K562 (cell line): ENCODE data around the gene GCDH. TPM values are rescaled to one million over a fixed set of nuclear protein-coding genes. Genes with fewer than 3 reads are reported as not detected.
A peak's percentile ranks its signal among the peaks of the same experiment; 100 is the strongest.

Source experiments
- ATF7 ChIP-seq: fragments of 450-650 bp; IDR thresholded peaks from 2 replicates; pipeline ENCODE4 v1.7.1; 2014; ENCODE audit warnings: mild to moderate bottlenecking, moderate library complexity
- CSDE1 ChIP-seq, 2 experiments: fragments of 450-650 bp; IDR thresholded peaks; 2 replicates each; pipeline ENCODE4 v1.6.1; 2016; ENCODE audit warnings: mild to moderate bottlenecking in 1 of 2
- FOXK1 ChIP-seq: sonication (generic); formaldehyde crosslinking; IDR thresholded peaks from 2 replicates; pipeline ENCODE4 v1.8.0; 2022; ENCODE audit warnings: missing genetic modification reagents, mild to moderate bottlenecking, borderline replicate concordance
- KHSRP ChIP-seq: fragments of 450-650 bp; IDR thresholded peaks from 2 replicates; pipeline ENCODE4 v1.6.1; 2017
- KLF10 ChIP-seq: fragments of 250-450 bp; sonication (Bioruptor Pico); IDR thresholded peaks from 2 replicates; pipeline ENCODE4 v1.6.1; 2021; ENCODE audit warnings: matching md5 sums
- LEF1 ChIP-seq: fragments of 450-650 bp; IDR thresholded peaks from 2 replicates; pipeline ENCODE4 v1.6.1; 2016; ENCODE audit warnings: mild to moderate bottlenecking
- MED1 ChIP-seq: sonication (generic); formaldehyde crosslinking; IDR thresholded peaks from 2 replicates; pipeline ENCODE4 v1.8.1; 2023; ENCODE audit warnings: missing genetic modification reagents, borderline replicate concordance
- NR4A1 ChIP-seq, 2 experiments: fragments of 250-450 bp in 1 of 2; fragments of 450-650 bp in 1 of 2; sonication (Bioruptor Pico) in 1 of 2; IDR thresholded peaks; 2 replicates each; pipeline versions ENCODE4 v1.4.0 to v1.6.1; 2016 to 2020; ENCODE audit warnings: mild to moderate bottlenecking in 2 of 2, missing compliant biosample characterization in 1 of 2, missing genetic modification characterization in 1 of 2, moderate library complexity in 1 of 2
- PML ChIP-seq: IDR thresholded peaks from 2 replicates; pipeline ENCODE4 v1.6.1; 2012; ENCODE audit warnings: low read length, inconsistent platforms
- RFX7 ChIP-seq: fragments of 250-450 bp; sonication (Bioruptor Pico); IDR thresholded peaks from 2 replicates; pipeline ENCODE4 v1.5.1; 2021; ENCODE audit warnings: mild to moderate bottlenecking
- SMARCA5 ChIP-seq: fragments of 450-650 bp; IDR thresholded peaks from 2 replicates; pipeline ENCODE4 v1.6.1; 2016
- SMC3 ChIP-seq: conservative IDR thresholded peaks from 2 replicates; pipeline ENCODE4 v1.6.1; 2011; ENCODE audit warnings: low read depth, low read length, improper control_type of control experiment; ENCODE audit not compliant: insufficient read depth
- SNRNP70 ChIP-seq: fragments of 200-400 bp; formaldehyde crosslinking; optimal IDR thresholded peaks from 2 replicates; pipeline ENCODE3; 2017; ENCODE audit warnings: low read depth, low read length
- TAL1 ChIP-seq: fragments of 450-650 bp; IDR thresholded peaks from 2 replicates; pipeline ENCODE4 v1.6.1; 2016; ENCODE audit warnings: mild to moderate bottlenecking
- ZNF146 ChIP-seq: IDR thresholded peaks from one replicate; pipeline ENCODE4 v1.6.1; 2018; ENCODE audit warnings: missing compliant biosample characterization; ENCODE audit not compliant: unreplicated experiment
- ZNF282 ChIP-seq: sonication (generic); formaldehyde crosslinking; IDR thresholded peaks from 2 replicates; pipeline ENCODE4 v1.8.1; 2023; ENCODE audit warnings: missing genetic modification reagents
- polyA plus RNA-seq, 8 experiments: library from polyadenylated mRNA; depleted of rRNA in 4 of 8; stranded (reverse) in 5 of 8; unstranded in 3 of 8; fragments of >200 nt; fragmentation: Nextera tagmentation in 2 of 8; fragmentation: Illumina TruSeq in 1 of 8; extraction: Ambion mirVana in 2 of 8; extraction: Trizol in 1 of 8; gene quantifications; 2 replicates each; pipeline versions ENCODE4 v1.2.1 to v1.2.3, GENCODE V29; 2011 to 2014; ENCODE audit warnings: inconsistent platforms in 1 of 8, missing spikeins in 1 of 8
- total RNA-seq, 7 experiments: library from RNA; depleted of rRNA in 6 of 7; stranded (reverse); fragments of >200 nt in 6 of 7; fragmentation: Illumina TruSeq in 2 of 7; extraction: Trizol in 2 of 7; gene quantifications; 2 replicates each; pipeline versions ENCODE4 v1.2.1 to v1.2.3, GENCODE V29; 2011 to 2021; ENCODE audit warnings: low replicate concordance in 1 of 7
- TF ChIP-seq, protein P1 (sequence below): fragments of 250-450 bp; sonication (Bioruptor Pico); IDR thresholded peaks from 2 replicates; pipeline ENCODE4 v1.5.0; 2022; ENCODE audit warnings: mild to moderate bottlenecking
- TF ChIP-seq, protein P2 (sequence below): IDR thresholded peaks from 3 replicates; pipeline ENCODE4 v1.6.1; 2011; ENCODE audit warnings: borderline replicate concordance, mild to moderate bottlenecking, moderate library complexity; ENCODE audit not compliant: insufficient read length; ENCODE audit errors: extremely low read depth
- TF ChIP-seq, protein P3 (sequence below): fragments of 200-800 bp; sonication (Bioruptor generic); IDR thresholded peaks from 2 replicates; pipeline ENCODE4 v1.6.1; 2016; ENCODE audit warnings: missing genetic modification characterization, missing compliant biosample characterization

The GCDH gene
- total and polyA plus RNA-seq, 9 of the 15 experiments (the other 6 are each of a cell fraction or from before 2014, with no cell fraction given), result 2.9 to 50.8 (median 19.1) TPM

GRCh38 chr19:12937927-12938778 is 47.2 kb downstream of the GCDH start, which contains the start of gene CALR (continued):
- TF ChIP-seq, protein P1, sequence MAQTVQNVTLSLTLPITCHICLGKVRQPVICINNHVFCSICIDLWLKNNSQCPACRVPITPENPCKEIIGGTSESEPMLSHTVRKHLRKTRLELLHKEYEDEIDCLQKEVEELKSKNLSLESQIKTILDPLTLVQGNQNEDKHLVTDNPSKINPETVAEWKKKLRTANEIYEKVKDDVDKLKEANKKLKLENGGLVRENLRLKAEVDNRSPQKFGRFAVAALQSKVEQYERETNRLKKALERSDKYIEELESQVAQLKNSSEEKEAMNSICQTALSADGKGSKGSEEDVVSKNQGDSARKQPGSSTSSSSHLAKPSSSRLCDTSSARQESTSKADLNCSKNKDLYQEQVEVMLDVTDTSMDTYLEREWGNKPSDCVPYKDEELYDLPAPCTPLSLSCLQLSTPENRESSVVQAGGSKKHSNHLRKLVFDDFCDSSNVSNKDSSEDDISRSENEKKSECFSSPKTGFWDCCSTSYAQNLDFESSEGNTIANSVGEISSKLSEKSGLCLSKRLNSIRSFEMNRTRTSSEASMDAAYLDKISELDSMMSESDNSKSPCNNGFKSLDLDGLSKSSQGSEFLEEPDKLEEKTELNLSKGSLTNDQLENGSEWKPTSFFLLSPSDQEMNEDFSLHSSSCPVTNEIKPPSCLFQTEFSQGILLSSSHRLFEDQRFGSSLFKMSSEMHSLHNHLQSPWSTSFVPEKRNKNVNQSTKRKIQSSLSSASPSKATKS (CRISPR knock-in tag), result no peak
- TF ChIP-seq TAL1 (no peak), LEF1 (peak; percentile 75), NR4A1 (CRISPR knock-in tag; IDR thresholded peaks at IDR 0.05) (no peak), NR4A1 (tag; IDR thresholded peaks at IDR 0.05) (peak; percentile 23; the same call in 1 of the 2 replicates), ZNF282 (CRISPR knock-in tag) (no peak; the same call in 1 of the 2 replicates), KHSRP (no peak), SNRNP70 (no peak), SMC3 (no peak), MED1 (CRISPR knock-in tag) (no peak), FOXK1 (CRISPR knock-in tag) (peak; percentile 31; the same call in 1 of the 2 replicates), SMARCA5 (peak; percentile 92), ZNF146 (no peak), KLF10 (CRISPR knock-in tag) (no peak), CSDE1 (IDR thresholded peaks at IDR 0.05) (peak in 1 of 2 experiments; percentile 11; a peak in 1 of 4 replicates), ATF7 (peak; percentile 73), PML (peak; percentile 96), RFX7 (CRISPR knock-in tag) (no peak)
- TF ChIP-seq, protein P2, sequence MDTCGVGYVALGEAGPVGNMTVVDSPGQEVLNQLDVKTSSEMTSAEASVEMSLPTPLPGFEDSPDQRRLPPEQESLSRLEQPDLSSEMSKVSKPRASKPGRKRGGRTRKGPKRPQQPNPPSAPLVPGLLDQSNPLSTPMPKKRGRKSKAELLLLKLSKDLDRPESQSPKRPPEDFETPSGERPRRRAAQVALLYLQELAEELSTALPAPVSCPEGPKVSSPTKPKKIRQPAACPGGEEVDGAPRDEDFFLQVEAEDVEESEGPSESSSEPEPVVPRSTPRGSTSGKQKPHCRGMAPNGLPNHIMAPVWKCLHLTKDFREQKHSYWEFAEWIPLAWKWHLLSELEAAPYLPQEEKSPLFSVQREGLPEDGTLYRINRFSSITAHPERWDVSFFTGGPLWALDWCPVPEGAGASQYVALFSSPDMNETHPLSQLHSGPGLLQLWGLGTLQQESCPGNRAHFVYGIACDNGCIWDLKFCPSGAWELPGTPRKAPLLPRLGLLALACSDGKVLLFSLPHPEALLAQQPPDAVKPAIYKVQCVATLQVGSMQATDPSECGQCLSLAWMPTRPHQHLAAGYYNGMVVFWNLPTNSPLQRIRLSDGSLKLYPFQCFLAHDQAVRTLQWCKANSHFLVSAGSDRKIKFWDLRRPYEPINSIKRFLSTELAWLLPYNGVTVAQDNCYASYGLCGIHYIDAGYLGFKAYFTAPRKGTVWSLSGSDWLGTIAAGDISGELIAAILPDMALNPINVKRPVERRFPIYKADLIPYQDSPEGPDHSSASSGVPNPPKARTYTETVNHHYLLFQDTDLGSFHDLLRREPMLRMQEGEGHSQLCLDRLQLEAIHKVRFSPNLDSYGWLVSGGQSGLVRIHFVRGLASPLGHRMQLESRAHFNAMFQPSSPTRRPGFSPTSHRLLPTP, result no peak
- TF ChIP-seq, protein P3, sequence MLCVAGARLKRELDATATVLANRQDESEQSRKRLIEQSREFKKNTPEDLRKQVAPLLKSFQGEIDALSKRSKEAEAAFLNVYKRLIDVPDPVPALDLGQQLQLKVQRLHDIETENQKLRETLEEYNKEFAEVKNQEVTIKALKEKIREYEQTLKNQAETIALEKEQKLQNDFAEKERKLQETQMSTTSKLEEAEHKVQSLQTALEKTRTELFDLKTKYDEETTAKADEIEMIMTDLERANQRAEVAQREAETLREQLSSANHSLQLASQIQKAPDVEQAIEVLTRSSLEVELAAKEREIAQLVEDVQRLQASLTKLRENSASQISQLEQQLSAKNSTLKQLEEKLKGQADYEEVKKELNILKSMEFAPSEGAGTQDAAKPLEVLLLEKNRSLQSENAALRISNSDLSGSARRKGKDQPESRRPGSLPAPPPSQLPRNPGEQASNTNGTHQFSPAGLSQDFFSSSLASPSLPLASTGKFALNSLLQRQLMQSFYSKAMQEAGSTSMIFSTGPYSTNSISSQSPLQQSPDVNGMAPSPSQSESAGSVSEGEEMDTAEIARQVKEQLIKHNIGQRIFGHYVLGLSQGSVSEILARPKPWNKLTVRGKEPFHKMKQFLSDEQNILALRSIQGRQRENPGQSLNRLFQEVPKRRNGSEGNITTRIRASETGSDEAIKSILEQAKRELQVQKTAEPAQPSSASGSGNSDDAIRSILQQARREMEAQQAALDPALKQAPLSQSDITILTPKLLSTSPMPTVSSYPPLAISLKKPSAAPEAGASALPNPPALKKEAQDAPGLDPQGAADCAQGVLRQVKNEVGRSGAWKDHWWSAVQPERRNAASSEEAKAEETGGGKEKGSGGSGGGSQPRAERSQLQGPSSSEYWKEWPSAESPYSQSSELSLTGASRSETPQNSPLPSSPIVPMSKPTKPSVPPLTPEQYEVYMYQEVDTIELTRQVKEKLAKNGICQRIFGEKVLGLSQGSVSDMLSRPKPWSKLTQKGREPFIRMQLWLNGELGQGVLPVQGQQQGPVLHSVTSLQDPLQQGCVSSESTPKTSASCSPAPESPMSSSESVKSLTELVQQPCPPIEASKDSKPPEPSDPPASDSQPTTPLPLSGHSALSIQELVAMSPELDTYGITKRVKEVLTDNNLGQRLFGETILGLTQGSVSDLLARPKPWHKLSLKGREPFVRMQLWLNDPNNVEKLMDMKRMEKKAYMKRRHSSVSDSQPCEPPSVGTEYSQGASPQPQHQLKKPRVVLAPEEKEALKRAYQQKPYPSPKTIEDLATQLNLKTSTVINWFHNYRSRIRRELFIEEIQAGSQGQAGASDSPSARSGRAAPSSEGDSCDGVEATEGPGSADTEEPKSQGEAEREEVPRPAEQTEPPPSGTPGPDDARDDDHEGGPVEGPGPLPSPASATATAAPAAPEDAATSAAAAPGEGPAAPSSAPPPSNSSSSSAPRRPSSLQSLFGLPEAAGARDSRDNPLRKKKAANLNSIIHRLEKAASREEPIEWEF (CRISPR knock-in tag), result no peak
